Spleen (tissue), 7 donors: Measurements from ENCODE around the gene SH3BP5.

ENCODE experiments used
- CTCF ChIP-seq, 11 experiments: fragments of 200-600 bp in 7 of 11; fragments of 450-650 bp in 4 of 11; sonication (generic) in 4 of 11; IDR thresholded peaks in 8 of 11; conservative IDR thresholded peaks in 3 of 11; 1 replicate in 7 of 11; 2 replicates in 4 of 11; pipeline versions ENCODE4 v1.4.0 to v1.8.0; 2016 to 2021; ENCODE audit warnings: antibody characterized with exemption in 11 of 11, inconsistent platforms in 4 of 11, mild to moderate bottlenecking in 1 of 11
- POLR2A ChIP-seq, 3 donors: fragments of 450-650 bp; IDR thresholded peaks; one replicate each; pipeline ENCODE4 v1.5.1; 2017; ENCODE audit warnings: antibody characterized with exemption in 3 of 3, mild to moderate bottlenecking in 1 of 3
- POLR2AphosphoS5 ChIP-seq, 3 donors: sonication (generic); formaldehyde crosslinking; IDR thresholded peaks; one replicate each; pipeline ENCODE4 v1.5.1; 2017; ENCODE audit warnings: antibody characterized with exemption in 3 of 3
- donor health status: DM: no; HTN: no; CAD: no; lungs with moderate emphysema.
- donor health status: DM: no; HTN: no; CAD: no.
- donor health status: DM: no; HTN: no; CAD: no.

- TF ChIP-seq CTCF (IDR thresholded peaks at IDR 0.05 in 8 of 11, conservative IDR thresholded peaks at IDR 0.05 in 3 of 11) (no peak), POLR2A (IDR thresholded peaks at IDR 0.05) (no peak), POLR2AphosphoS5 (IDR thresholded peaks at IDR 0.05) (no peak)
Observed at GRCh38 chr3:15271030-15271429, 61.4 kb downstream of the SH3BP5 start.
